MM.1S (cell line): ENCODE data around the gene NUMB.

ENCODE experiments used
- EZH2phosphoT487 ChIP-seq: fragments of 300-600 bp; sonication (generic); IDR thresholded peaks from 2 replicates; pipeline ENCODE4 v1.6.1; 2018; ENCODE audit warnings: antibody characterized with exemption, low read length
- TF ChIP-seq, protein P1 (sequence below): fragments of 300-600 bp; sonication (generic); IDR thresholded peaks from 2 replicates; pipeline ENCODE4 v1.5.1; 2016; ENCODE audit warnings: antibody characterized with exemption, low read length, mixed read lengths

DNA sequence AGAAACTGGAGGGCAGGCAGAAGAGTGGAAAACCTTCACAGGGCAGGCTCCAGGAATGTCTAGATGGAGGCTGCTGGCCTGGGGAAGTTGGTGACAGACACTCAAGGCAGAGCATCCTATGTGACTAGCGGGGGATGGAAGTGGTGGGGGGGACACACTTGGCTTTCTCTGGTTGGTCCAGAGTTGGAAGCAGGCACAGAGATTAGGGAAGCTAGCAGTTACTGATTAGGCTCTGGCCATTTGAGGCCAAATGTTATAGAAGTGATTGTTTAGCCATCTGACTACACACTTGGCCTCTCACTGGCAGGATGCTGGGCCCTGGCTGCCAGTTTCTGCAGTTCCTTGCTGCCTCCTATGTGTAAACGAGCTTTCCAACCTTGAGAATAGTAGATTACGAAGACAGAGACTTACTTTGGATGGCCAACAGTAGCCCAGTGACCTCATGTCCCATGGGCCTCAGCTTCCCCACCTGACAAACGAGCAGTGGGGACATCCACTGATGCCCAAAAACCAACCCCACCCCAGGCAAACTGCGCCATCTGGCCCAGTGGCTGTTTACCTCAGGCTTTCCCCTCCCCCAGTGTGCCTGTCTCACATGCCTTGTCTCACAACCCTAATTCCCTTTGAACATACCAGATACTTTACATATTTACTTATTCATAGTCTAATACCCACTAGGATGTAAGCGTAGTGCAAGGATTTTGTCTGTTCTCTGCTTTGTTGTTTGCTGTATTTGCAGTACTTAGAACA is 118.3 kb downstream of the NUMB start:
- TF ChIP-seq, protein P1, sequence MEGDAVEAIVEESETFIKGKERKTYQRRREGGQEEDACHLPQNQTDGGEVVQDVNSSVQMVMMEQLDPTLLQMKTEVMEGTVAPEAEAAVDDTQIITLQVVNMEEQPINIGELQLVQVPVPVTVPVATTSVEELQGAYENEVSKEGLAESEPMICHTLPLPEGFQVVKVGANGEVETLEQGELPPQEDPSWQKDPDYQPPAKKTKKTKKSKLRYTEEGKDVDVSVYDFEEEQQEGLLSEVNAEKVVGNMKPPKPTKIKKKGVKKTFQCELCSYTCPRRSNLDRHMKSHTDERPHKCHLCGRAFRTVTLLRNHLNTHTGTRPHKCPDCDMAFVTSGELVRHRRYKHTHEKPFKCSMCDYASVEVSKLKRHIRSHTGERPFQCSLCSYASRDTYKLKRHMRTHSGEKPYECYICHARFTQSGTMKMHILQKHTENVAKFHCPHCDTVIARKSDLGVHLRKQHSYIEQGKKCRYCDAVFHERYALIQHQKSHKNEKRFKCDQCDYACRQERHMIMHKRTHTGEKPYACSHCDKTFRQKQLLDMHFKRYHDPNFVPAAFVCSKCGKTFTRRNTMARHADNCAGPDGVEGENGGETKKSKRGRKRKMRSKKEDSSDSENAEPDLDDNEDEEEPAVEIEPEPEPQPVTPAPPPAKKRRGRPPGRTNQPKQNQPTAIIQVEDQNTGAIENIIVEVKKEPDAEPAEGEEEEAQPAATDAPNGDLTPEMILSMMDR = no peak
- TF ChIP-seq EZH2phosphoT487 = no peak
